Left ventricle myocardium inferior (tissue), 1 donor: Measurements from ENCODE around the gene NATD1. TPM values are rescaled to one million over a fixed set of nuclear protein-coding genes. Genes with fewer than 3 reads are reported as not detected.

Experiments
- DNase-seq: peaks from one replicate; pipeline ENCODE4 v3.0.0-alpha.2; 2020
- H3K27ac ChIP-seq: fragments of 200-600 bp; replicated peaks from 2 replicates; pipeline ENCODE4 v1.8.0; 2021
- H3K27me3 ChIP-seq: fragments of 200-600 bp; 2 replicates; pipeline ENCODE4 v1.8.0; 2021; ENCODE audit warnings: low read depth
- H3K36me3 ChIP-seq: fragments of 200-600 bp; 2 replicates; pipeline ENCODE4 v1.8.0; 2021
- H3K4me1 ChIP-seq: fragments of 200-600 bp; 2 replicates; pipeline ENCODE4 v1.8.0; 2021
- H3K4me3 ChIP-seq: fragments of 200-600 bp; 2 replicates; pipeline ENCODE4 v1.8.0; 2021; ENCODE audit warnings: mild to moderate bottlenecking, moderate library complexity
- H3K9me3 ChIP-seq: fragments of 200-600 bp; replicated peaks from 2 replicates; pipeline ENCODE4 v1.8.0; 2021
- intact Hi-C: fragments of 100-400 bp; cut with micrococcal nuclease; formaldehyde crosslinking; loops from one replicate; pipeline ENCODE4 v1.11.0; 2022
- total RNA-seq: library from RNA; stranded (reverse); fragmentation: NEBNext Ultra II Directional; extraction: Animal tissue kit (Norgen Biotek cat#: 25700); gene quantifications from one replicate; pipeline ENCODE4 v1.2.1, GENCODE V29; 2021
- TF ChIP-seq, protein P1 (sequence below): fragments of 200-600 bp; IDR thresholded peaks from 2 replicates; pipeline ENCODE4 v1.8.0; 2021; ENCODE audit warnings: antibody characterized with exemption, mild to moderate bottlenecking, borderline replicate concordance
- donor health status: DM: no; HTN: yes; CAD: no; lungs with severe emphysema.

Gene NATD1
- total RNA-seq, 1 donor from 2014 or later: 17.7 TPM

GRCh38 chr17:21298983-21299519, 45.8 kb upstream of the NATD1 start:
- no peak for DNase-seq

DNA sequence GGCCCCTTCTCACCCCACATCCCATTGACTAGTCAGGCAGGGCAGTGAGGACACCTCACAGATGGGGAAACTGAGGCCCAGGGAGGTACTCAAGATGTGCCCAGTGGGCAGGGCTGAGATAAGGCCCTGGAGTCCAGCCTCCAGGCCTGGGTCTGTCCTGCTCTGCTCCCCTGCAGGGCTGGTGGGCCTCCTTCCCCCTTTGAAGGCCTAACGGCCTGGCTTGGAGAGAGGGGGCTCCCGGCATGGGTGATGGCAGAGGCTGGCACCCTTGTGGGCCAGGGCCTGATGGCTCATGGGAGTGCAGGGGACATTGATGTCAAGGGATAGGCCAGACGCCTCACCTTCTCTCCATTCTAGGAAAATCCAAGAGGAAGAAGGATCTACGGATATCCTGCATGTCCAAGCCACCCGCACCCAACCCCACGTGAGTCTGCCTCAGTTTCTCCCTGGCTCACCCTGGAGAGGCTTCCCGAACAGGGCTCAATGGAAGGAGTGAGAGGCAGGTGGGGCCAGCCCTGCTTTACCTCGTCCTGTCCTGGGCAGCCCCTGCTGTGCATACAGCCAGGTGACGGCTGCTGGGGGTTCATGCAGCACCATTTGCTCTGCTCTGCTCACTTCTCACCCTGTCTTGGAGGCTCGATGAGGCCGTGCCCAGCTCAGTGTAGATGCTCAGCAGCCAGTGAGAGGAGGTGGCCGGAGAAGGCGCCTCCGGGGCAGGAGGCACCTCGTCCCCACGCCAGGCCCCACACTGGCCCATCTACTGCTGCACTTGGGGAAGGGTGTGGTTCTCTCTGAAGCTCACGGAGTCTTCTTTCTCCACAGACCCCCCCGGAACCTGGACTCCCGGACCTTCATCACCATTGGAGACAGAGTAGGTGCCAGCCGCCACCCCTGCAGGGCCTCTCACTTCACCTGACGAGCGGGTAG, 45.1 kb upstream of the NATD1 start:
- peaks cover 47% of the 10 kb centered on the region for H3K36me3 ChIP-seq

More at GRCh38 chr17:21298983-21299519, 45.8 kb upstream of the NATD1 start:
- peaks cover 4% of the 10 kb centered on the region for H3K27me3 ChIP-seq
- no peaks in the 10 kb centered on the region for H3K9me3 ChIP-seq
- peaks cover 55% of the 10 kb centered on the region for H3K36me3 ChIP-seq
- H3K4me1 ChIP-seq: peaks cover 54% of the 10 kb centered on the region
- TF ChIP-seq, protein P1, sequence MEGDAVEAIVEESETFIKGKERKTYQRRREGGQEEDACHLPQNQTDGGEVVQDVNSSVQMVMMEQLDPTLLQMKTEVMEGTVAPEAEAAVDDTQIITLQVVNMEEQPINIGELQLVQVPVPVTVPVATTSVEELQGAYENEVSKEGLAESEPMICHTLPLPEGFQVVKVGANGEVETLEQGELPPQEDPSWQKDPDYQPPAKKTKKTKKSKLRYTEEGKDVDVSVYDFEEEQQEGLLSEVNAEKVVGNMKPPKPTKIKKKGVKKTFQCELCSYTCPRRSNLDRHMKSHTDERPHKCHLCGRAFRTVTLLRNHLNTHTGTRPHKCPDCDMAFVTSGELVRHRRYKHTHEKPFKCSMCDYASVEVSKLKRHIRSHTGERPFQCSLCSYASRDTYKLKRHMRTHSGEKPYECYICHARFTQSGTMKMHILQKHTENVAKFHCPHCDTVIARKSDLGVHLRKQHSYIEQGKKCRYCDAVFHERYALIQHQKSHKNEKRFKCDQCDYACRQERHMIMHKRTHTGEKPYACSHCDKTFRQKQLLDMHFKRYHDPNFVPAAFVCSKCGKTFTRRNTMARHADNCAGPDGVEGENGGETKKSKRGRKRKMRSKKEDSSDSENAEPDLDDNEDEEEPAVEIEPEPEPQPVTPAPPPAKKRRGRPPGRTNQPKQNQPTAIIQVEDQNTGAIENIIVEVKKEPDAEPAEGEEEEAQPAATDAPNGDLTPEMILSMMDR: no peak
- no peak overlapping the region for H3K4me3 ChIP-seq
- no peak overlapping the region for H3K27ac ChIP-seq
- intact Hi-C loops: no loop called here

GRCh38 chr17:21297597-21297996, 44.4 kb upstream of the NATD1 start:
- Histone ChIP-seq H3K27ac (peak overlapping the region; percentile 63), H3K36me3 (peaks cover 40% of the 10 kb centered on the region), H3K27me3 (peaks cover 4% of the 10 kb centered on the region), H3K4me1 (peaks cover 59% of the 10 kb centered on the region), H3K9me3 (no peaks in the 10 kb centered on the region), H3K4me3 (no peak overlapping the region)
- TF ChIP-seq, protein P1: no peak
- DNase-seq: no peak
- intact Hi-C loops: no loop called here

More for the DNA sequence above, 45.1 kb upstream of the NATD1 start:
- Histone ChIP-seq H3K9me3 (no peaks in the 10 kb centered on the region), H3K4me3 (no peak overlapping the region), H3K27me3 (peaks cover 4% of the 10 kb centered on the region), H3K27ac (no peak overlapping the region), H3K4me1 (peaks cover 59% of the 10 kb centered on the region)
- DNase-seq: no peak
- TF ChIP-seq, protein P1: no peak
- intact Hi-C loops: no loop called here

GRCh38 chr17:21297026-21297520, 43.9 kb upstream of the NATD1 start:
- H3K27ac ChIP-seq: peak overlapping the region; percentile 63
- H3K27me3 ChIP-seq: peaks cover 4% of the 10 kb centered on the region
- H3K9me3 ChIP-seq: no peaks in the 10 kb centered on the region
- H3K4me1 ChIP-seq: peaks cover 59% of the 10 kb centered on the region
- DNase-seq: no peak
- TF ChIP-seq, protein P1: no peak
- no peak overlapping the region for H3K4me3 ChIP-seq
- intact Hi-C loops: no loop called here
- peaks cover 35% of the 10 kb centered on the region for H3K36me3 ChIP-seq

GRCh38 chr17:21296097-21297025, 43.2 kb upstream of the NATD1 start:
- peak; percentile 66 for DNase-seq
- peaks cover 32% of the 10 kb centered on the region for H3K36me3 ChIP-seq
- no peaks in the 10 kb centered on the region for H3K9me3 ChIP-seq
- TF ChIP-seq, protein P1: no peak
- H3K27ac ChIP-seq: peak overlapping the region; percentile 63
- peaks cover 4% of the 10 kb centered on the region for H3K27me3 ChIP-seq
- H3K4me3 ChIP-seq: no peak overlapping the region
- peaks cover 62% of the 10 kb centered on the region for H3K4me1 ChIP-seq
- intact Hi-C loops: no loop called here
